ENCODE data around the gene TRAF3IP1.

Gene TRAF3IP1

GRCh38 chr2:238445409-238446190 lies 125.3 kb downstream of the TRAF3IP1 start:
- Histone ChIP-seq H3K4me3 (ENCODE audit: low read length) (no peak overlapping the region), H3K9me3 (ENCODE audit: low read length) (no peaks in the 10 kb centered on the region), H2AFZ (ENCODE audit: low read depth, low read length) (no peak overlapping the region), H3K36me3 (ENCODE audit: insufficient read depth, low read length) (peaks cover 65% of the 10 kb centered on the region), H3K4me1 (ENCODE audit: insufficient read depth, low read length) (peaks cover 17% of the 10 kb centered on the region), H3K27me3 (ENCODE audit: insufficient read depth, low read length) (no peaks in the 10 kb centered on the region)

- Histone ChIP-seq H3K4me1 (ENCODE audit: insufficient read depth, low read length) (peaks cover 15% of the 10 kb centered on the region), H3K36me3 (ENCODE audit: insufficient read depth, low read length) (peaks cover 72% of the 10 kb centered on the region), H3K27me3 (ENCODE audit: insufficient read depth, low read length) (no peaks in the 10 kb centered on the region), H3K9me3 (ENCODE audit: low read length) (no peaks in the 10 kb centered on the region), H2AFZ (ENCODE audit: low read depth, low read length) (no peak overlapping the region), H3K4me3 (ENCODE audit: low read length) (no peak overlapping the region)
Measured at GRCh38 chr2:238446371-238446770, 126.1 kb downstream of the TRAF3IP1 start.

GRCh38 chr2:238448031-238448955 lies 128.0 kb downstream of the TRAF3IP1 start:
- H3K27me3 ChIP-seq (ENCODE audit: insufficient read depth, low read length) = no peaks in the 10 kb centered on the region
- H3K36me3 ChIP-seq (ENCODE audit: insufficient read depth, low read length) = peaks cover 81% of the 10 kb centered on the region
- H3K4me1 ChIP-seq (ENCODE audit: insufficient read depth, low read length) = peaks cover 10% of the 10 kb centered on the region
- H3K9me3 ChIP-seq (ENCODE audit: low read length) = peaks cover 3% of the 10 kb centered on the region
- H2AFZ ChIP-seq (ENCODE audit: low read depth, low read length) = no peak overlapping the region
- no peak overlapping the region for H3K4me3 ChIP-seq (ENCODE audit: low read length)

- Histone ChIP-seq H3K4me3 (ENCODE audit: low read length) (no peak overlapping the region), H3K4me1 (ENCODE audit: insufficient read depth, low read length) (peaks cover 10% of the 10 kb centered on the region), H3K9me3 (ENCODE audit: low read length) (peaks cover 3% of the 10 kb centered on the region), H3K36me3 (ENCODE audit: insufficient read depth, low read length) (peaks cover 74% of the 10 kb centered on the region), H3K27me3 (ENCODE audit: insufficient read depth, low read length) (no peaks in the 10 kb centered on the region), H2AFZ (ENCODE audit: low read depth, low read length) (no peak overlapping the region)
Measured at GRCh38 chr2:238449241-238449640, 128.9 kb downstream of the TRAF3IP1 start.

- no peak overlapping the region for H3K4me3 ChIP-seq (ENCODE audit: low read length)
- peaks cover 3% of the 10 kb centered on the region for H3K9me3 ChIP-seq (ENCODE audit: low read length)
- H3K27me3 ChIP-seq (ENCODE audit: insufficient read depth, low read length) = no peaks in the 10 kb centered on the region
- peaks cover 67% of the 10 kb centered on the region for H3K36me3 ChIP-seq (ENCODE audit: insufficient read depth, low read length)
- no peak overlapping the region for H2AFZ ChIP-seq (ENCODE audit: low read depth, low read length)
- peaks cover 10% of the 10 kb centered on the region for H3K4me1 ChIP-seq (ENCODE audit: insufficient read depth, low read length)
Measured at GRCh38 chr2:238449909-238450417, 129.6 kb downstream of the TRAF3IP1 start.

GRCh38 chr2:238450440-238450861 lies 130.1 kb downstream of the TRAF3IP1 start:
- H3K4me1 ChIP-seq (ENCODE audit: insufficient read depth, low read length) = peaks cover 10% of the 10 kb centered on the region
- peaks cover 3% of the 10 kb centered on the region for H3K9me3 ChIP-seq (ENCODE audit: low read length)

More at GRCh38 chr2:238450440-238450861, 130.1 kb downstream of the TRAF3IP1 start:
- Histone ChIP-seq H3K4me3 (ENCODE audit: low read length) (no peak overlapping the region), H3K27me3 (ENCODE audit: insufficient read depth, low read length) (no peaks in the 10 kb centered on the region), H2AFZ (ENCODE audit: low read depth, low read length) (no peak overlapping the region), H3K36me3 (ENCODE audit: insufficient read depth, low read length) (peaks cover 62% of the 10 kb centered on the region)

All from neuron (in vitro differentiated cells).